Fibroblast of skin of scalp (primary cell): ENCODE results near the gene BUD23. TPM values are rescaled to one million over a fixed set of nuclear protein-coding genes. Genes with fewer than 3 reads are reported as not detected.
"Not testable (repeated sequence)": the region's sequence is repeated elsewhere in the genome, so short reads cannot be mapped to it uniquely, and the experiment has no call there.

Source experiments
- DNase-seq: peaks from one replicate; pipeline ENCODE4 v3.0.0-alpha.2; 2013
- polyA plus RNA-seq, 2 experiments: library from polyadenylated mRNA; unstranded; fragments of 120-200 nt; gene quantifications; one replicate each; pipeline ENCODE4 v1.2.1, GENCODE V29; 2013; ENCODE audit not compliant: insufficient read length in 2 of 2

The BUD23 gene, protein sequence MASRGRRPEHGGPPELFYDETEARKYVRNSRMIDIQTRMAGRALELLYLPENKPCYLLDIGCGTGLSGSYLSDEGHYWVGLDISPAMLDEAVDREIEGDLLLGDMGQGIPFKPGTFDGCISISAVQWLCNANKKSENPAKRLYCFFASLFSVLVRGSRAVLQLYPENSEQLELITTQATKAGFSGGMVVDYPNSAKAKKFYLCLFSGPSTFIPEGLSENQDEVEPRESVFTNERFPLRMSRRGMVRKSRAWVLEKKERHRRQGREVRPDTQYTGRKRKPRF
- 86.5 TPM for polyA plus RNA-seq (2013, experiment 1 of 2; ENCODE audit: insufficient read length)
- polyA plus RNA-seq (2013, experiment 2 of 2; ENCODE audit: insufficient read length), result 78.8 TPM

DNA sequence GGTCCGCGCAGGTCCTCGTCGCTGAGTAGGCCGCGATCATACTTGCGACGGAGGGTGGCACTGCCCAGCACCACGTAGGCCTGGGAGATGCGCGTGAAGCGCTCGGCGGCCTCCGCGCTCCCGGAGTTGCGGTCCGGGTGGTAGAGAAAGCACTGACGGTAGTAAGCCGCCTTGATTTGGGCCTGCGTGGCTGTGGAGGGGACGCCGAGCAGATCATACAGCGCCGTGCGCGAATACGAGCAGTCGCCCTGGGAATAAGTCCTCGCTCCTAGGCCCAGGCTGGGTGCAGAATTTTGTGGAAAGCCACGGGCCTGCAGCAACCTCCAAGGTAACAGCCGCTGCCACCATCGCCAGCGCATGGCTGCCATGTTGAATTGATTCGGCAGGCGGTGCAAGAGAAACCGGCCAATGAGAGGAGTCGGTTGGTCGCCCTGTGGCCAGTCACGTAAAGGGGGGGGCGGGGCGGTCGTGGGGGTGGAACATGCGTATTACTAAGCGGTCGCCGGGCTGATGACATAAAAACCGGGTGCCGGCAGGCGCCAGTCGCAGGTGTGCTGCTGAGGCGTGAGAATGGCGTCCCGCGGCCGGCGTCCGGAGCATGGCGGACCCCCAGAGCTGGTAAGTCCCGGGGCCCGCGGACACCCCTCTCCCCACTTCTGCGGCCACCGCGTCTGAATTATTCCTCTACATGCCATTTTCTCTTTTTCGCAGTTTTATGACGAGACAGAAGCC lies at the start of gene BUD23, which contains the start of gene DNAJC30:
Gene BUD23 (plus strand): TSS at position 542 of the 732 bp plus-strand sequence. CDS start 29 bp downstream, at position 571.
Gene DNAJC30 (minus strand): TSS at position 398 of the 732 bp plus-strand sequence. CDS start 30 bp downstream, at position 368.
- DNase-seq, result peak; percentile 96

DNA sequence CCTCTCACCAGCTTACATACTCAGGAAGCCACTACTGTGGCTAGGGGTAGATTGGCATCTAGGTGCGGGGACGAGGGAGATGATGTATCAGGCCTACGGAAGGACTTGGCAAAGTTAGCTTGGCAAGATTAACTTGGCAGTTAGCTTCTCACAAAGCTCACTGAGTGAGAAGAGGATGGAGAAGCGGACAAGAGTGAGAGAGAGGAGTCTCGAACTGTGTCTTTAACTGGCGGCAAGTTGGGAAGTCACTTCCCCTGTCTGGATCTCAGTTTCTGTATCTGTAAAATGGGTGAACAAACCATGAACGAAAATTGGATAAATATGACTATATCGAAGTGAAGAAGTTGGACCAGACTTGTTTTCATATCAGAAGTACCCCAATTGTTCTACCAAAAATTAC lies 49.6 kb upstream of the BUD23 start:
- no peak for DNase-seq

DNA sequence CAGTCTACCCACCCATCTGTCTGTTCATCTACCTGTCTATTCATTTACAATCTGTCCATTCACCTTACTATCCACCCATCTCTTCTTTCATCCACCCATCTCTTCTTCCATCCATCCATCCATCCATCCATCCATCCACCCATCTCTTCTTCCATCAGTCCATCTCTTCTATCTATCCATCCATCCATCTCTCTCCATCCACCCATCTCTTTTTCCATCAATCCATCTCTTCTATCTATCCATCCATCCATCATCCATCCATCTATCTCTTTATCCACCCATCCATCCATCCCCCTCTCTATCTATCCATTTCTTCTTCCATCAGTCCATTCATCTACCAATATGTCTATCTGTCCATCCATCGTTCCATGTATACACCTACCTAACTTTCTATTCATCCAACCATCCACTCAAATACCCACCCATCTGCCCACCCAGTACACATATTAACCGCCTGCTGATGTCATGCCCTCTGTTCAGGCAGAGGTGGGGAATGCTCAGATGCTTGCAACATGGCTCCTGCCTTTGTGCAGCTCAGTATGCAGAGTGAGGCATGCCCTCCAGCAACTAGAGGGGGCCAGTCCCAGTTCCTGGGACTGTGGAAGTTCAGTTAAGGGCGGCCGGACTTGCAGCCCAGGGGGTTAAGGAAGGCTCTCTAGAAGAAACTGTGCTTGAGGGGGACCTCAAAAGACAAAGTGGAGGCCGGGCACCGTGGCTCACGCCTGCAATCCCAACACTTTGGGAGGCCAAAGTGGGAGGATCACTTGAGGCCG lies 47.8 kb upstream of the BUD23 start:
- DNase-seq, result no peak

DNA sequence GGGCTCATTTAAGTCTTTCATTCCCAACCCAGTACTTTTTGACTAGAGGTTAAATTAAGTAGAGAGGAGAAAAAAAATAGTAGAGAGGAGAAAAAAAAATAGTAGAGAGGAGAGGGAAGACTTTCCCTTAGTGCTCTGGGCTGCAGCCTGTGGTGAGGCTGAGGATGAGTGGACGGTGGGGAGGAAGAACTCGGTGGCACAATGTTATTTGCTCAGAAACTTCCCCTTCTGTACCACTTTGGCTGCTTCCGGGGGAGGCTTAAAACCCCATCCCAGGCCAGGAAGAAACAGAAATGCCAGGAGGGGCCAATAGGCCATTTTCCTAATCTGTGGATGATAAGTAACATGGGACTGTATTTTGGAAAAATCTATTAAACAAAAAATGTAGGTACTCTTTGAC lies 44.5 kb upstream of the BUD23 start:
- no peak for DNase-seq

DNA sequence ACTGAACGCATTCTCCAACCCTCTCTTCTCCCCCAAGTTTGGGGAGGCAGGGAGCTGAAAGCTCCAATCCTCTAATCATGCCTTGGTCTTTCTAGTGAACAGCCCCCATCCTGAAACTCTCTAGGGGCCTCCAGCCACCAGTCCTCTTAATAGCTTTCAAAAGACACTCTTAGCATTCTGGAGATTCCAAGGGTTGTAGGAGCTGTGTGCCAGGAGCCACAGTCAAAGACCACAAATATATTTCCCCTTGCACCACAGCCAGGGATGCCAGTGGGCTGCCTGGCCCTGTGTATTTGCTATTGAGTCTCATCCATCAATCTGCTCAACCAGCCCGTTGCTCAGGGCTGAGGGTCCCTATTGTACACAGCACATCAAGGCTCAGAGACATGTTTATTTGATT lies 40.6 kb upstream of the BUD23 start:
- peak; percentile 19 for DNase-seq

DNA sequence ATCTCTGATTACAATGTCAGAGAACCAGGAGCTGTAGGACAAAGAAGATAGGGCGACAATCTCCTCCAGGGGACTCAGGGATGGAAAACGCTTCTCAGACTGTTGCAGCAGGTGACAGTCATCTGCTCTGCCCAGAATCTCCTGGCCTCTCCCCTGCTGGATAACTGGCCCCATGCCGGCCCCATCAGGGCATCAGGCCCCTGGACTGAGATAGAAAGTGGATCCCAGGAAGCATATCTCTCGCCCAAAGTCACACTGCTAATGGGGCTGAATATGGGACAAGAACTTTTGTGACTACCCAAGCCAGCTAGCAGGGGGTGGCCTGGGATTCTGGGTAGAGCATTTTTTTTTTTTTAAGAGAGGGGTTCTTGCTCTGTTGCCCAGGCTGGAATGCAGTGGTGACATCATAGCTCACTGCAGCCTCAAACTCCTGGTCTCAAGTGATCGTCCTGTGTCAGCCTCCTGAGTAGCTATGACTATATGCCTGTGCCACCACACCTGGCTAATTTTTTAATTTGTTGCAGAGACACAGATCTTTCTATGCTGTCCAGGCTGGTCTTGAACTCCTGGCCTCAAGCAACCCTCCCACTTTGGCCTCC lies 38.6 kb upstream of the BUD23 start:
- DNase-seq, result peak; percentile 8

DNA sequence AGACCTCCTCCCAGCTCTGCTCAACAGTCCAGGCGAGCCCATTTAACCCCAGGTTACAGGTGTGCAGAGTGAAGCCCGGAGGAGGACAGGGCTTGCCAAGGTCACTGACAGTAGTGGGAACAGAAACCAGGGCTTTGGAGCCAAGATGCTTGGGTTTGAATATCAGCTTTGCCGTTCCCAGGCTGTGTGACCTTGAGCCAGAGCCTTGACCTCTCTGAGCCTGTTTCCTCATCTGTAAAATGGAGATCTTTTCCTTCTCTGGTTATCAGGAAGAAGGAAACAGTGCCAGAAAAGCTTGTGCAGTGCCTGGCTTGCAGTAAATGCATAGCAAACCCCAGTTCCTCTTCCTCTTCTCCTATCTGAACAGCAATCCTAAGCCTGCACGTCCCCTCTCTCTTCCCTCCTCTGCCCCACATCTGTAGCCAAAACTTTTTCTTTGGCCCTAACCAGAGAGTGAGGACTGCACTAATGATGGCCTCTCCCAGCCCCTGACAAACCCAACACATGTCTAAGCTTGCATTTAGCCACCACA lies 37.7 kb upstream of the BUD23 start:
- DNase-seq, result no peak

DNA sequence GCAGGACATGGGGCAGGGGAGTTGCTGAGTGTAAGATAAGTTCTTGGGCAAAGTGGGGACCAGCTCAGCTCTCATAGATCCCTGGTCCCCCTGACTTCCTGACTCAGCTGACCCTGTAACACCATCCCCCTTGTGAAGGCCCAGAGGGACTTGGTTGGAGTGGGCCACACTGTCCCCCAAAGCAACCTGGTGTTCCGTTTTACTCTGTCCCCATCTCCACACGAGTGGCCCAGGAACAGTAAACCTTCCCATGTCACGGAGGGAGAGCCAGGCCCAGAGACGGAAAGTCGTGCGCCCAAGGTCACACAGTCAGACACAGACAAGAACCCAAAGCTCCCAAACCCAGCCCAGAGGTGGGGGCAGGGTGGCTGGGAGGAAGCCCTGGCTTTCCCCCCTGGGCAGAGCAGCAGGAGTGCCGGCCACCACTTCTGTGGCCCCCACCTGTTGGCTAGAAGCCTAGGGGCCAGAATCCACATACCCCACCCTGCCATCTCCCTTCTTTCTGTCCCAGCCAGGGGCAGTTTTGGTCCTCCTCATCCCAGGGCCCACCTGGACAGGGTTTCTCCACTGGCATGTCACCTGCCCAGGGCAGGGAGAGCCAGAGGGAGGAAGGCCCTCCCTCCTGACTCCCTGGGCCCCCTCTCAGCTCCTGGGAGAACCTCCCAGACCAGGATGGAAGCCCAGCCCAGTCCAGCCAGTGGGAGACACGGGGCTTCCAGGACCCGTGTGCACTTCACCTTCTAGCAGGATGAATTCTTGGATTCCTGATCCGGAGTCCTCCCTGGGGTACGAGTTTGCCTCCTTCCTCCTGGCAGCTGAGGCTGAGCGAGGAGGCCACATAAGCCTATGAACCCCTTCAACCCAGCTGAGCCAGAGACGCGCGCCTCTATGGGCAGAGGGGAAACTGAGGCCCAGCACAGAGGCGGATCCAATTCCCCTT lies 36.3 kb upstream of the BUD23 start:
- no peak for DNase-seq

DNA sequence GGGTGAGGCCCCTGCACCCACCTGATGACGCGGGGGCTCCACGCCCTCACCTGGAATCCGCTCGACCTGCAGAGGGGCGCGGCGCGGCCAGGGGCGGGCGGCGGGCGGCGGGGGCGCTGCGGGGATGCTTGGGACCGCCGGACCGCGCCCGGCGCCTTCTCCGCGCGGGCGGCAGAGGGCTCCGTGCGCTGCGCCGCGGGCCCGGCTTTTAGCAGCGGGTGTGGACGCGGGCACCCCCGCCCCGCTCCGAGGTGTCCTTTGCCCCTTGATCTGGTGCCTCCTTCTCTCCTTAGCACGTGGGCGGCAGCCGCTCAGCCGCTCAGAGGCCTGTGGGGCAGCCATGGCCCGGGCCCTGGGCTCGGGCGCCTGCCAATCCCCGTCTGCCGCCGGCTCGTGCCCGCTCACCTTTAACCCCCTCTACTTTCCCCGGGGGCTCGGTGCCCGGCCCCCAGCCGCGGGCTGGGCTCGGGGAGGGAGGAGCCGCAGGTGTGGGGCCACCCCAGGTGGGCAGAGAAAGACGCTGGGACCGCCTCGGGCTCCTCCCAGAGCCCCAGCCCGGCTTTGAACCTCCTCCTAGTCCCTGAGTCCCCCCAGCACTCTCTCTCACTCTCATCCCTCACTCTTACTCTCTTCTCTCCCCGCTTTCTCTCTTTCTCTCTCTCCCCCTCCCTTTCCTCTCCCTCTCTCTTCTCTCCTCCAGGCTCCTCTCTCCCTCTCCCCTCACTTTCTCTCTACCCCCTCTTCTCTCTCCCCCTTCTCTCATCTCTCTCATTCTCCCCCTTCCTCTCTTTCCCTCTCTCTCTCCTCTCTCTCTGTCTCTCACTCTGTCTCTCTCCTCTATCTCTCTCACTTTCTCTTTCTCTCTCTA lies 35.4 kb upstream of the BUD23 start:
- DNase-seq, result no peak

DNA sequence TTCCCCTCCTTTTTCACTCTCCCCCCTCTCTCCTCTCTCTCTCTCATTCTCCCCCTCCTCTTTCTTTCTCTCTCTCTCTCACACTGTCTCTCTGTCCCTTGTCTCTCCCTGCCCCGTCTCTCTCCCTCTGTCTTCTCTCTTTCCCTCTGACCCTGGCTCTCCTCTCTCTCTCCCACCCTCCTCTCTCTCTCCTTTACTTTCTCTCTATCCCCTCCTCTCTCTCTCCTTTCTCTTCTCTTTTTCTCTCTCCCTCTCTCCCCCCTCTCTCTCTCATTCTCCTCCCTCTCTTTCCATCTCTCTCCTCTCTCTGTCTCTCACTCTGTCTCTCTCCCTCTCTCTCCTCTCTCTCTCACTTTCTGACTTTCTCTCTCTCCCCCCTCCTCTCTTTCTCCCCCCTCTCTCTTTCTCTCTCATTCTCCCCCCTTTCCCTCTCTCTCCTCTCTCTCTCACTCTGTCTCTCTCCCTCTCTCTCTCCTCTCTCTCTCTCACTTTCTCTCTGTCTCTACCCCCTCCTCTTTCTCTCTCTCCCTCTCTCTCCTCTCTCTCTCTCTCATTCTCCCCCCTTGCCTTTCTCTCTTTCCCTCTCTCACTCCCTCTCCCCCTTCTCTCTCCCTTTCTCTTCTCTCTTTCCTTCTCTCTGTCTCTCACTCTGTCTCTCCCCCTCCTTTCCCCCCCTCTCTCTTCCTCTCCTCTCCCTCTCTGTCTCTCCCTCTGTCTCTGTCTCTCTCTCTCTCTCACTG lies 34.6 kb upstream of the BUD23 start:
- no peak for DNase-seq

DNA sequence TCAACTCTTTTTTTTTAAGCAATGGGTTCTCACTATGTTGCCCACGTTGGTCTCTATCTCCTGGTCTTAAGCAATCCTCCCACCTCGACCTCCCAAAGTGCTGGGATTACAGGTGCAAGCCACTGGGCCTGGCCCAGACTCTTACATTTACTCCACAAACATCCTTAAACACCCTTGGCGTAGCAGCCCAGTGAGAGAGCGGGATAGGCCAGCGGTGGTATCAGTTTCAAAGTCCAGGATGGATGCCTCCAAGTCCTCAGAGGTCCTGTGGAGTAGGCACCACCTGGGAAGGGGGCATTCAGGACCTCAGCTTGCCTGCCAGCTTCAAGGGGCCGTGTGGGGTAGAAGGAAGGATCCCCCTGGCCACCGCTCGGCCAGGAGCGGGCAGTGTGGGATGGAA lies 33.8 kb upstream of the BUD23 start:
- DNase-seq, result no peak

DNA sequence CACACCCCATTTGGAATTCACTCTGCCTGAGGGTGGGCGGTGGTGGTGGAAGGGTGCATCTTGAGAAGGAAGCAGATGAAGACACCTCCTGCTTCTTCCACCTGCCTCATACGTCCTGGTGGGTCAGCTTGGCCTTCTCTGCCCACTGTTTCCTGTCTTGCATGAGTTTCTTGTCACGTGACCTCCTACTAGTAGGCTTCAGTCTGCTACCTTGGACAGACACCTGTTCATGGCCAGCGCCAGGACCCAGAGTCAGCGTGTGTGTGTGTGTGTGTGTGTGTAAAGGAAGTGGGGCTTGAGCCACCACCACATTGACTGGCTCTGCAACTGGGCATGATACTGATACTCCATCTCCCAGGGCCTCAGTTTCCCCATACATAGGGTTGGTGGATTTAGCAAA lies 32.9 kb upstream of the BUD23 start:
- DNase-seq, result no peak

DNA sequence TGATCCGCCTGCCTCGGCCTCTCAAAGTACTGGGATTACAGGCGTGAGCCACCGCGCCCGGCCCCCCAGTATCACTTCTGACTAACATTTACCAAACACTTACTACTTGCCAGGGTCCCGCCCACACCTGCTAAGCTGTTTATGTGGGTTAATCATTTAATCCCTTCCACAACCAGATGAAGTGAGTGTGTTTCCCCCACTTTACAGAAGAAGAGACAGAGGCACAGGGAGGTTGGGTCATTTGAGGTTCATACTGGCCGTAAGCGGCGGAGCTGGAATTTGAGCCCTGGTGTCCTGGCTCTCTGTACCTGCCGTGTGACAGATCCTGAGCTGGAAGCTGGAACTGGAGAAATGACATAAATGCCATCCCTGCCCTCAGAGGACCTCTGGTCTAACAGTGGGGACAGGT lies 30.9 kb upstream of the BUD23 start:
- no peak for DNase-seq

DNA sequence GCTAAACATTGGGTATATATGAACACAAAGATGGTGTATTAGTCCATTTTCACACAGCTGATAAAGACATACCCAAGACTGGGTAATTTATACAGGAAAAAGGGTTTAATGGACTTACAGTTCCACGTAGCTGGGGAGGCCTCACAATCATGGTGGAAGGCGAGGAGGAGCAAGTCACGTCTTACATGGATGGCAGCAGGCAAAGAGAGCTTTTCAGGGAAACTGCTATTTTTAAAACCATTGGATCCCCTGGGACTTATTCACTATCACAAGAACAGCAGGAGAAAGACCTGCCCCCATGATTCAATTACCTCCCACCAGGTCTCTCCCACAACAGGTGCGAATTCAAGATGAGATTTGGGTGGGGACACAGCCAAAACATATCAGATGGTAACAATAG lies 28.1 kb upstream of the BUD23 start:
- not testable (repeated sequence) for DNase-seq

DNA sequence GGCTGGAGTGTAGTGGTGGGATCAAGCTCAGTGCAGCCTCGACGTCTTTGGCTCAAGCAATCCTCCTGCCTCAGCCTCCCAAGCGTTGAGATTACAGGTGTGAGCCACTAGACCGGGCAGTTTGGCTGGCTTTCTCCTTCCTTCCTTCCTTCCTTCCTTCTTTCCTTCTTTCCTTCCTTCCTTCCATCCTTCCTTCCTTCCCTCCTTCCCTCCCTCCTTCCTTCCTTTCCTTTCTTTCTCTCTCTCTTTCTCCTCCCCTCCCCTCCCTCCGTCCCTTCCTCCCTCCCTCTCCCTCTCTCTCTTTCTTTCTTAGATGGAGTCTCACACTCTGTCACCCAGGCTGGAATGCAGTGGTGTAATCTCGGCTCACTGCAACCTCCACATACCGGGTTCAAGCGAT lies 23.4 kb upstream of the BUD23 start:
- DNase-seq, result no peak

DNA sequence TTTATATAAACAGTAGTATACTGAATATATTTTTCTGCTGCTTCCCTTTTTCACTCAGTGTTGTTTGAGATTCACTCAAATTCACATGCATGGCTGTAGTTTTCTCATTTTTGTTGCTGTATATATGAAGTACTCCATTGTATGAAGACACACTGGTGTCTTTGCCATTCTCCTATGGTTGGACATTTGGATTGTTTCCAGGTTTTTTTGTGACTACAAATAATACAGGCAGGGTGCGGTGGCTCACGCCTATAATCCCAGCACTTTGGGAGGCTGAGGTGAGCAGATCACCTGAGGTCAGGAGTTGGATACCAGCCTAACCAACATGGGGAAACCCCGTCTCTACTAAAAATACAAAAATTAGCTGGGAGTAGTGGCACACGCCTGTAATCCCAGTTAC lies 22.8 kb upstream of the BUD23 start:
- not testable (repeated sequence) for DNase-seq

DNA sequence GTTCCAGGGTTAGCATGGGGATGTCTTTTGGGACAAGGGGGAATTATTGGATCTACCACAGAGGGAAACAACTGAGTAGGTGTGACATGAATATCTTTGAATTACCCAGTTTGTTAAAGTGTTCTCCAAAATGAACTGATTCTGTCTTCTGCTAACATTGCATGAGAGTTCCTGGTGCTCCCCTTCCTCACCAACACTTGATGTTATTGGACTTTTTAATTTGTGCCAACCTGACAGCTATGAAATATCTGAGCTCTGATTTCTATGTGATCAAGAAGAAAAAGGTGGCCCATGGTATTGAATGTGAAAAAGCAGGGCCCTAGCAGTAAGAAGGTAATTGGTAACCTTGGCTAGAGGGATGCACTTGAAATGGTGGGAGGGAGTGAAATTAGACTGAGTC lies 20.4 kb upstream of the BUD23 start:
- no peak for DNase-seq

DNA sequence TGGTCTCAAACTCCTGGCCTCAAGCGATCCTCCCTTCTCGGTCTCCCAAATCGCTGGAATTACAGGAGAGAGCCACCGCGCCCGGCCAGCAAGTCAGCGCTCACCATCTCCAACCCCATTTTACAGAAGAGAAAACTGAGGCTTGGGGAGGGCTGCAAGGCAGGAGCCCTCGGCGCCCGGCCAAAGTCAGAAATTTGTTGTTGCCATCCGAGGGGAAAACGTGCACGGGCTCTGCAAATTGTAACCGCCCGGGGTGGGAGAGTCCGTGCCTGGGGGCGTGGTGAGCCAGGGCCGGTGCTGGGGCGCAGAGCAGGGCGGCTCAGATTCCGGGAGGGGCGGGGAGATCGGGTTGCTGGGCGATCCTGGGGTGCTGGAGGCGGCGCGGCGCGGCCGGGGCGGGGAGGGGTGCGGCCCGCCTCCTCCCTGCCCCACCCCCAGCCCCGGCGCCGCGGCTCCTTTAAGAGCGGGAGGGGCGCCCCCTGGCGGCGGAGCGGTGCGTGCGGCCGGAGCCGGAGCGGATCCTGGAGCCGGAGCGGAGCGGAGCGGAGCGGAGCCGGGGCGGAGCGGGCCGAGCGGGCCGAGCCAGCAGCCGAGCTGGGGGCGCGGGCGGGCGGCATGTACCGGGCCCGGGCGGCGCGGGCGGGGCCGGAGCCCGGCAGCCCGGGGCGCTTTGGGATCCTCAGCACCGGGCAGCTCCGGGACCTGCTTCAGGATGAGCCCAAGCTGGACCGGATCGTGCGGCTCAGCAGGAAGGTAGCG lies 15.9 kb upstream of the BUD23 start, which contains the start of gene VPS37D:
Gene VPS37D (plus strand): TSS at position 488 of the 759 bp plus-strand sequence. CDS start 128 bp downstream, at position 616.
- peak; percentile 89 for DNase-seq
